ENCODE data around the gene ANAPC7. TPM values are rescaled to one million over a fixed set of nuclear protein-coding genes. Genes with fewer than 3 reads are reported as not detected.

Gene ANAPC7
- total RNA-seq, 4 donors from 2014 or later = 26.0 to 38.4 (median 32.2) TPM

DNA sequence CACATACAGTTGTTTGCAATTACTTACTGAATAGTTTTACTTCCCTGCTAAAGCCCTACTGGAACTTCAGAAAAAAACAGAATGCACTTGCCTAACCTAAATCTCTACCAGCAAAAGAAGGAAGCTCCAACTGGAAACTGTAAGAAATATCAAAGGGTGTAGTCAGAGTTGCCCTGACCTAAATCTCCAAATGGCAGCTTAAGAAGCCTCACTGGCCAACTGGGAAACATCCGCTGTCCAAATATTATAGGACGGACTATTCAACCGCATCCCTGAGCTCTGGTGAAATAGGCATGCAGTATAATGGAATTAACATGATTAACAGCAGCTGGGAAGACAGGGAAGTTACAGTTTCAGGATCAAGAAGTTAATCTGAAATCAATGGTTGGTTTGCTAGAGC is 24.3 kb downstream of the ANAPC7 start:
- TF ChIP-seq, protein P1, sequence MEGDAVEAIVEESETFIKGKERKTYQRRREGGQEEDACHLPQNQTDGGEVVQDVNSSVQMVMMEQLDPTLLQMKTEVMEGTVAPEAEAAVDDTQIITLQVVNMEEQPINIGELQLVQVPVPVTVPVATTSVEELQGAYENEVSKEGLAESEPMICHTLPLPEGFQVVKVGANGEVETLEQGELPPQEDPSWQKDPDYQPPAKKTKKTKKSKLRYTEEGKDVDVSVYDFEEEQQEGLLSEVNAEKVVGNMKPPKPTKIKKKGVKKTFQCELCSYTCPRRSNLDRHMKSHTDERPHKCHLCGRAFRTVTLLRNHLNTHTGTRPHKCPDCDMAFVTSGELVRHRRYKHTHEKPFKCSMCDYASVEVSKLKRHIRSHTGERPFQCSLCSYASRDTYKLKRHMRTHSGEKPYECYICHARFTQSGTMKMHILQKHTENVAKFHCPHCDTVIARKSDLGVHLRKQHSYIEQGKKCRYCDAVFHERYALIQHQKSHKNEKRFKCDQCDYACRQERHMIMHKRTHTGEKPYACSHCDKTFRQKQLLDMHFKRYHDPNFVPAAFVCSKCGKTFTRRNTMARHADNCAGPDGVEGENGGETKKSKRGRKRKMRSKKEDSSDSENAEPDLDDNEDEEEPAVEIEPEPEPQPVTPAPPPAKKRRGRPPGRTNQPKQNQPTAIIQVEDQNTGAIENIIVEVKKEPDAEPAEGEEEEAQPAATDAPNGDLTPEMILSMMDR (IDR thresholded peaks at IDR 0.05; ENCODE audit: low read depth) = no peak

DNA sequence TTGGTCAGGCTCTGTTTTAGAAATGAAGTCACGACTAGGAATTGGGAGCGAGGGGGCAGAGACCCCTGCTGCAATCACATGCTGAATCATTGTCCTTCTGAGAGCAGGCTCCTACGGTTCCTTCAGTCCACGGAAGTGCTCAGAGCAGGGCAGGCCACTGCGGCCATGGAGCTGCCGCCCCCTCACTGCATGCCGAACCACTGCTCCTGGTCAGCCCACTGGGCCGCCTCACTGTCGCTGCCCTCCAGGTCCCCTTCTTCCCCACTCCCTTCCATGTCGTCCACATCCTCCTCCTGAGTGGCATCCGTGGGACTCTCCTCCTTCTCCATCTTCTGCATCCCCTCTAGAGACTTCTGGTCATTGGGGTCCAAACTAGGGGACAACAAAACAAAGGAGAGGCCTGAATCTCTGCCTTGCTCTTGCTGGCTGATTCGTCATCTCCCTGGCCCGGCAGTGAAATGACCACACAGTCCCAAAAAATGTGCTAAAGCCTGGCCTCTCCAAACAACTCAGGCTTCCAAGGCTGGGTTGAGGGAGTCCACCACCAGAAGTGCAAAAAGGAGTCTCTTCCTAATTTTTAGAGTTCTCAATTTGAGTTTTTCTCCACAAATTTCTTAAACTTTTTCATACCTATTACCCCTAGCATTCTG is 29.4 kb downstream of the ANAPC7 start:
- TF ChIP-seq, protein P1 (IDR thresholded peaks at IDR 0.05; ENCODE audit: low read depth) = no peak

DNA sequence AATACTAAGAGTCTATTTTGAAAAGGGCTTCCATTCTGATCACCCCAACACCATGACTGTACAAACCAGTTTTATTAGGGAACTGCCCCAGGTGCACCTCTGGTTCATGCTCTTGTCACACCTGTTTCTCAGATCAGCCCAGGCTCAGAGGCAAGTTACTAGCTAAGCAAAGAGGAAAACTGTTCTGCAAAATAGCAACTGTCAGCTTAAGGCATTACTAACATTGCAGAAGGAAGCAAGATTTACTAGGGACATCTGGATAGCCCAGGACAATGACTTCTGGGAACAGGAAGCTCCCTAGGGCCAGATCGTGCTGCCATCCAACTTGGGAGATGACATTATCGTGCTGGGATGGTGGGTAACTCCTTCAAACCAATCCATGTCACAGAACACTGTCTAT is 30.1 kb downstream of the ANAPC7 start:
- TF ChIP-seq, protein P1 (IDR thresholded peaks at IDR 0.05; ENCODE audit: low read depth) = no peak

DNA sequence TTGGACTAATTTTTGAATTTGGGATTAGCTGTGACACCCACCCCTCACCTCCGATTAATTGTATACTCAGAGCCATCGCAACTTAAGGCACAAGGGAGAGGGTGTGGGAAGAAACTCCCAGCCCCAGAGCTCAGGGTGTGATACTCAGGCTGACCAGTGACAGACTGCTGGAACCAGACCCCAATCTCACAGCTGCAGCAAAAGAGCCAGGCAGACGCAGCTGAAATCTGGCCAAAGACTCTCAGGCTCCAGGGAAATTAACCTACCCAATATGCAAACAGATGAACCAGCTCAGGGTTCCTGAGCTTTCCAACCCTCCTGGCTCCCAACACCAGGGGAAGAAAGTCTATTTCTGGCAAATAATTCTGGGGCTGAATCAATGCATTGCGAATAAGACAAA is 30.5 kb downstream of the ANAPC7 start:
- TF ChIP-seq, protein P1 (IDR thresholded peaks at IDR 0.05; ENCODE audit: low read depth) = no peak

DNA sequence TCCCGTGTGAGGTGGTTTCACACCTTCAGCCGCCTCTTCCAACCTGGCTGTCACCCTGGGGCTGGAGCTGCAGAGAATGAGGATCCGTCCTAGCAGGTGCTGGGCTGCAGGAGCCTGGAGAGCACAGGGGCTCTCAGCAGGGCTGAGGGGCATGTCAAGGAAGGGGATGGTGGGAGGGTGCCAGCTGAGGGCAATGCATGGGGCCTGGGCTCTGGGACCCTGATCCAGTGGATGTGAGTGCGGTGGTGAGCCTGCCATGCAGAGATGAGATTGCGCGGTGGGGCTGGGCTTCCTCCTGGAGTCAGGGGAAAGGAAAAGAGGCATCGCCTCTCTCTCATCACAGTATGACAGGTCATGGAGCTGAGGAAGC is 31.5 kb downstream of the ANAPC7 start:
- TF ChIP-seq, protein P1 (IDR thresholded peaks at IDR 0.05; ENCODE audit: low read depth) = no peak

DNA sequence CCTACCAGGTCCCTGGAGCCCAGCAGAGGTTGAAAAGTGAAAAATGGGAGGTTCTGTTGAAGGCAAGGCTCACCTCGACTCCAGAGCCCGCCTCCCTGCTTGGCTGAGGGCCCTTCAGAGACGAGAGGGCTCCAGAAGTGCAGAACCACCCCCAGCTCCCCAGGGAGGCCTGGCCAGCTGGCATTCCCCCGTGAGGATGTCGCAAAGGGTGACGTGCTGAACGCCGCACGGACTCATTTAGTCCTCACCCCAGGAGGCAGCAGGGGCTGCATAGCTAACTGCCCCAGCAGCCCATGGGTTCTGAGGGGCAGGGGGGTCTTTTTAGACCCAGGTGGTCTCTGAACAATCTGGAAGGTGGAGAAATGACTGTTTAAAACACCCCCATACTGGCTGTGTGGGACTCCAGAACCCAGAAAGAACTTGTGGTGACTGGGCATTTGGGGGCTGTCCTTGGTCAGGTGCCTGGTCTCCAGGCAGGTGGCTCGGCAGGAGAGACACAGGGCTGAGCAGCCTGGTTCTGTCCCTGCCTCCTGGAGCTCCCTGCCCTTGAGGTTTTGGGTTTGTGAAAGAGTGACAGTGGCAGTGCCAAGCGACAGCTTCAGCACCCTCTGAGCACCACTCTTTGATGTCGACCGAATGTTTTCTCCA is 32.0 kb downstream of the ANAPC7 start:
- TF ChIP-seq, protein P1 (IDR thresholded peaks at IDR 0.05; ENCODE audit: low read depth) = no peak

DNA sequence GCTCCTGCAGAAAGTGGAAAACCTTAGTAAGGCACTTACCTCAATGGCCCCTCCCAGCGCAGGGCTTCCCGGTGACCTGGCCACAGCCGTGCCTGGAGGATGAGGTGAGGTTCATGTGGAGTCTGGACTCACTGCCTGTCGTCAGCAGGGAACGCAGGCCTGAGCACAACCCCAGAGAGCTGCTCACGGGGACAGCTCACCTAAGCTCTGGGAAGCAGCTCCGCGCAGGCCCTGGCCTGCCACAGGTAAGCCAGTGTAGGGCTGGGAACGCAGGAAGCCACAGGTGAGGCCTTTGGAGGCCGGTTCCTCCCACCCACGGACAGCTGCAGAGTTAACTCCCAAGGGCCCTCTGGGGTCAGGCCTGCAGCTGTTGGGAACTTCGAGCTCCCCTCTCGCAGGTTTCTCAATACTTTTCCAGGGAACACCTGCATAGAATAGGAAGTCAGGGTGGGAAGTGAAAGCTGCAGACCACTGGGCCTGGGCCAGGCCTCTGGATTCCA is 32.7 kb downstream of the ANAPC7 start:
- TF ChIP-seq, protein P1 (IDR thresholded peaks at IDR 0.05; ENCODE audit: low read depth) = no peak
